Measurements from ENCODE around the gene CAMK1D. TPM values are rescaled to one million over a fixed set of nuclear protein-coding genes. Genes with fewer than 3 reads are reported as not detected.

The CAMK1D gene
- total and polyA plus RNA-seq, 2 of the 4 experiments (the other 2 are of a cell fraction) = 5.0 to 5.3 TPM

DNA sequence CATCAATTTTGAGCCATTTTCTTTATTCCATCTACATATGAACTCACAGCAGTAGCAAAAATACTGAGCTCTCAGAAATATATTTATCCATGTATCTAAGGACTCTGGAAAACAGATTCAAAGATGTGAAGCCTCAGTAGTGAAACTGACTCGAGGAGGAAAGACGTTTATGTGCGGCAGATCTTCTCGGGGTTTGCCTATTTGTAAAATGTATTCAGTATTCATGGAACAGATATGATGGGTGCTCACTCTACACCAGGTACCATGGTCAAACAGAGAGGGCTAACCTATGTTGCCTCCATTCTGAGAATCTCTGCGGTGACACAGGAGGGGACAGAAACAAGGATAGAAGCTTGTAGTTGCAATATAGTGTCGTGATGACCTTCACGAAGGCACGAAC is 93.7 kb downstream of the CAMK1D start:
- dilution Hi-C loops (cut with HindIII; ENCODE audit: low sequenced_read_pairs, unreplicated experiment) (no loop called here), in situ Hi-C loops (cut with MboI; ENCODE audit: low sequenced_read_pairs) (no loop called here), intact Hi-C loops (cut with micrococcal nuclease) (no loop called here)
- DNase-seq (no peak), ATAC-seq (ENCODE audit: low read depth) (no peak)
- H3K4ac ChIP-seq (ENCODE audit: low read depth, low read length) = no peak overlapping the region
- no peak overlapping the region for H2AFZ ChIP-seq (replicated peaks; ENCODE audit: low read length, poor library complexity)
- H4K91ac ChIP-seq (ENCODE audit: insufficient read depth, low read depth, low read length) = no peak overlapping the region
- no peak overlapping the region for H2AK5ac ChIP-seq (ENCODE audit: low read depth, low read length)
- no peak overlapping the region for H3K27ac ChIP-seq (ENCODE audit: insufficient read depth, low read length)
- no peak overlapping the region for H3K4me3 ChIP-seq (ENCODE audit: insufficient read depth, low read depth, low read length)
- no TSS peak for BruUV-seq (replicated peaks)
- H3K4me1 ChIP-seq (ENCODE audit: control insufficient read depth, insufficient read depth, low read length) = no peaks in the 10 kb centered on the region
- no peak overlapping the region for H3K56ac ChIP-seq (ENCODE audit: extremely low read depth, insufficient read depth, low read length)
- H2AK9ac ChIP-seq (replicated peaks; ENCODE audit: low read depth, low read length, poor library complexity) = no peak overlapping the region
- TF ChIP-seq MAZ (IDR thresholded peaks at IDR 0.05; ENCODE audit: borderline replicate concordance, low read depth, low read length) = no peak
- TF ChIP-seq POLR2A (IDR thresholded peaks at IDR 0.05; ENCODE audit: low read depth, low read length) = no peak
- TF ChIP-seq, protein P1, sequence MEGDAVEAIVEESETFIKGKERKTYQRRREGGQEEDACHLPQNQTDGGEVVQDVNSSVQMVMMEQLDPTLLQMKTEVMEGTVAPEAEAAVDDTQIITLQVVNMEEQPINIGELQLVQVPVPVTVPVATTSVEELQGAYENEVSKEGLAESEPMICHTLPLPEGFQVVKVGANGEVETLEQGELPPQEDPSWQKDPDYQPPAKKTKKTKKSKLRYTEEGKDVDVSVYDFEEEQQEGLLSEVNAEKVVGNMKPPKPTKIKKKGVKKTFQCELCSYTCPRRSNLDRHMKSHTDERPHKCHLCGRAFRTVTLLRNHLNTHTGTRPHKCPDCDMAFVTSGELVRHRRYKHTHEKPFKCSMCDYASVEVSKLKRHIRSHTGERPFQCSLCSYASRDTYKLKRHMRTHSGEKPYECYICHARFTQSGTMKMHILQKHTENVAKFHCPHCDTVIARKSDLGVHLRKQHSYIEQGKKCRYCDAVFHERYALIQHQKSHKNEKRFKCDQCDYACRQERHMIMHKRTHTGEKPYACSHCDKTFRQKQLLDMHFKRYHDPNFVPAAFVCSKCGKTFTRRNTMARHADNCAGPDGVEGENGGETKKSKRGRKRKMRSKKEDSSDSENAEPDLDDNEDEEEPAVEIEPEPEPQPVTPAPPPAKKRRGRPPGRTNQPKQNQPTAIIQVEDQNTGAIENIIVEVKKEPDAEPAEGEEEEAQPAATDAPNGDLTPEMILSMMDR (conservative IDR thresholded peaks at IDR 0.05; ENCODE audit: low read depth, low read length) = no peak
- TF ChIP-seq SMC3 (IDR thresholded peaks at IDR 0.05; ENCODE audit: low read depth, low read length) = no peak
- TF ChIP-seq, protein P2, sequence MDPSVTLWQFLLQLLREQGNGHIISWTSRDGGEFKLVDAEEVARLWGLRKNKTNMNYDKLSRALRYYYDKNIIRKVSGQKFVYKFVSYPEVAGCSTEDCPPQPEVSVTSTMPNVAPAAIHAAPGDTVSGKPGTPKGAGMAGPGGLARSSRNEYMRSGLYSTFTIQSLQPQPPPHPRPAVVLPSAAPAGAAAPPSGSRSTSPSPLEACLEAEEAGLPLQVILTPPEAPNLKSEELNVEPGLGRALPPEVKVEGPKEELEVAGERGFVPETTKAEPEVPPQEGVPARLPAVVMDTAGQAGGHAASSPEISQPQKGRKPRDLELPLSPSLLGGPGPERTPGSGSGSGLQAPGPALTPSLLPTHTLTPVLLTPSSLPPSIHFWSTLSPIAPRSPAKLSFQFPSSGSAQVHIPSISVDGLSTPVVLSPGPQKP (IDR thresholded peaks at IDR 0.05; ENCODE audit: borderline replicate concordance, low read depth, low read length) = no peak
- no peak for TF ChIP-seq RFX5 (IDR thresholded peaks at IDR 0.05; ENCODE audit: low read depth, low read length)
- TF ChIP-seq RAD21 (IDR thresholded peaks at IDR 0.05; ENCODE audit: low read length) = no peak
- no peak for TF ChIP-seq NFE2L2 (IDR thresholded peaks at IDR 0.05; ENCODE audit: low read depth, low read length)
- TF ChIP-seq, protein P3, sequence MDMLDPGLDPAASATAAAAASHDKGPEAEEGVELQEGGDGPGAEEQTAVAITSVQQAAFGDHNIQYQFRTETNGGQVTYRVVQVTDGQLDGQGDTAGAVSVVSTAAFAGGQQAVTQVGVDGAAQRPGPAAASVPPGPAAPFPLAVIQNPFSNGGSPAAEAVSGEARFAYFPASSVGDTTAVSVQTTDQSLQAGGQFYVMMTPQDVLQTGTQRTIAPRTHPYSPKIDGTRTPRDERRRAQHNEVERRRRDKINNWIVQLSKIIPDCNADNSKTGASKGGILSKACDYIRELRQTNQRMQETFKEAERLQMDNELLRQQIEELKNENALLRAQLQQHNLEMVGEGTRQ (IDR thresholded peaks at IDR 0.05; ENCODE audit: low read depth, low read length) = no peak
- no peak for TF ChIP-seq FOS (IDR thresholded peaks at IDR 0.05; ENCODE audit: low read depth, low read length)
- no peak for TF ChIP-seq CEBPB (IDR thresholded peaks at IDR 0.05; ENCODE audit: low read depth, low read length)
- no peak for TF ChIP-seq MAFK (IDR thresholded peaks at IDR 0.05; ENCODE audit: low read depth, low read length)
- TF ChIP-seq CHD1 (IDR thresholded peaks at IDR 0.05; ENCODE audit: low read depth, low read length) = no peak
- no peak for TF ChIP-seq MXI1 (IDR thresholded peaks at IDR 0.05; ENCODE audit: borderline replicate concordance, low read depth, low read length)
- no peak for TF ChIP-seq BHLHE40 (IDR thresholded peaks at IDR 0.05; ENCODE audit: low read depth, low read length)
- TF ChIP-seq RCOR1 (IDR thresholded peaks at IDR 0.05; ENCODE audit: insufficient replicate concordance, low read length) = no peak
- H3K18ac ChIP-seq (ENCODE audit: low read depth, low read length) = no peak overlapping the region
- H4K8ac ChIP-seq (ENCODE audit: low read depth in 2 of 2, low read length in 2 of 2) = no peak overlapping the region
- 86% methylated on average over 1 of the region's 8 CpGs; no CpG with 5 or more reads in 1 of the 2 experiments for WGBS, 2 experiments (ENCODE audit: extremely low coverage in 2 of 2, insufficient read length in 1 of 2)
- H3K4me2 ChIP-seq (ENCODE audit: low read depth, low read length) = no peak overlapping the region
- ChIA-PET CTCF (no interaction called here), POLR2A (ENCODE audit: unreplicated experiment) (no interaction called here)
- no peak overlapping the region for H3K14ac ChIP-seq (replicated peaks; ENCODE audit: low read depth, low read length)
- H3K27me3 ChIP-seq (ENCODE audit: control insufficient read depth, insufficient read depth, low read length) = peaks cover under 1% of the 10 kb centered on the region; the same call in 1 of the 2 replicates
- no peak overlapping the region for H2BK15ac ChIP-seq (ENCODE audit: low read depth, low read length)
- H3K9me1 ChIP-seq (ENCODE audit: insufficient read depth, low read length) = no peaks in the 10 kb centered on the region
- H4K20me1 ChIP-seq (ENCODE audit: insufficient read depth, low read length) = no peaks in the 10 kb centered on the region
- H4K5ac ChIP-seq (ENCODE audit: low read depth, low read length) = no peak overlapping the region
- H3K36me3 ChIP-seq (ENCODE audit: control insufficient read depth, insufficient read depth, low read length) = no peaks in the 10 kb centered on the region
- no peak overlapping the region for H2BK120ac ChIP-seq (ENCODE audit: low read depth, low read length)
- H3K9me3 ChIP-seq (ENCODE audit: control insufficient read depth, insufficient read depth, low read length) = no peaks in the 10 kb centered on the region
- H3K79me1 ChIP-seq (ENCODE audit: low read depth in 1 of 2, low read length in 2 of 2) = no peaks in the 10 kb centered on the region
- no peak overlapping the region for H3K23ac ChIP-seq (ENCODE audit: low read depth, low read length)
- H2BK20ac ChIP-seq (ENCODE audit: low read depth, low read length) = no peak overlapping the region
- H3K9ac ChIP-seq (ENCODE audit: low read depth, low read length) = no peak overlapping the region
- H2BK5ac ChIP-seq (ENCODE audit: low read depth, low read length, poor library complexity, severe bottlenecking) = no peak overlapping the region

Measured in IMR-90 (cell line).